GM21737 (cell line): ENCODE results near the gene CPOX.
A peak's percentile ranks its signal among the peaks of the same experiment; 100 is the strongest.

Experiments
- ATAC-seq: cut with Tn5 transposase; IDR thresholded peaks from one replicate; pipeline ENCODE4 v1.9.1; 2021; ENCODE audit warnings: mild to moderate bottlenecking, moderate library complexity; ENCODE audit not compliant: unreplicated experiment

CPOX gene

DNA sequence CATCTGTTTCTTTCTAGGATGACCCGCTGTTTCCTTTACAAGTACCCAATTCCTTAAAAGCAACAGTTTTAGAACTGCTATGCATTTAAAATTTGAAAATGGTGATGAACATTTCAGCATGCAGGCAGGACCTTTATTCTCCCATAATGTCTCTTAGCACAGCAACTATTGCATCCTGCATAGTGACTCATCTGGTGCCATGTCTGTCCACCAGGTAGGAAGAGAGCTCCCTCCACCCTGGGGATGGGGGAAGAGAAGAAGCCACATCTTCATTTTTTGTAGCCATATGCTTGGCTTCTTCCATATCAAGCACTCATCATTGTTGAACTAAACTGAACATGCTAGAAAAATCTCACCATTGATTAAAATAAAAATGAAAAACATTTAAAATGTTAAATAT lies 51.7 kb downstream of the CPOX start:
- ATAC-seq = no peak

DNA sequence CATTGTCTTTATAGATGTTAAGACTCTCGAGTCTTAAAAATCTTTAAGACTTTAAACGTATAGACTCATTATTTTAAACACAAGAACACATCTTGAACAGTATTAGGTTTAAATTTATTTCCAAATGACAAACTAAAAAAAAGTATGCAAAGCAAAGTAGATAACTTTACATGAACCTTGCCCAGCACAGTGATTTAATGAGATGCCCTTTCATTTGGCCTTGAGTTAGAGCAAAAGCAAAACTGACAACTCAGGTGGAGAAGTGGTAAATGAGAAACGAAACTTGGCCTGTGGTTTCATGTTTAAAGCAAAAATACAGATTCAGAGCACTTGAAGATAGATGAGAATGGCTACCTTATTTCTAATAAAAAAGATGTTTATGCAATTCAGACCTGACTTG lies 53.1 kb downstream of the CPOX start:
- peak; percentile 49 for ATAC-seq

DNA sequence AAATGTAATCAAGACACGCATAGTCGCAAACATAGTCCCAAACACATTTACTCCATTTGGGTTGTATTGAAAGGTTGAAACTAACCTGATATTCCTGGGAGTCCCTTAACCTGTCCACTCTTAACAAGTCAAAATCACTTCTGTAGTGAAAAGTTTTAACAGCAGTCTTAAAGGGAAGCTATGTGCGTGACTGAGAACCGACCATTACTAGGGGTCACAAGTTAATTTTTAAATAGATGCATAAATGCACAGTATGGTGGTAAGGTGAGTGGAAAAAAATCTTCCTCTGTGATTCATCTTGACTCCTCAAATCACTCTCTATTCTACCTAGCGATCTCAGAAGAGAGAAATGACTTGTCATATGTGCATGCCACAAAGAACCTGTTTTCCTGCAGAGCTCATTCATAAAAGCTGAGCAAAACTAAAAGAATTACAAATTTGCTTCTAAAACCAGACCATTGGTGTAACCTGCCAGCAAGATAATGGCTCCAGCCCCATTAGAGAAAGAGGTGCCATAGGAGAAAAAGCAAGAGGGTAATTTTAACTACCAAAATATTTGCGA lies 56.9 kb downstream of the CPOX start:
- peak; percentile 69 for ATAC-seq

GRCh38 chr3:98534734-98535133 lies 58.7 kb downstream of the CPOX start:
- no peak for ATAC-seq

- ATAC-seq = no peak
Observed at GRCh38 chr3:98534168-98534567, 59.2 kb downstream of the CPOX start.

DNA sequence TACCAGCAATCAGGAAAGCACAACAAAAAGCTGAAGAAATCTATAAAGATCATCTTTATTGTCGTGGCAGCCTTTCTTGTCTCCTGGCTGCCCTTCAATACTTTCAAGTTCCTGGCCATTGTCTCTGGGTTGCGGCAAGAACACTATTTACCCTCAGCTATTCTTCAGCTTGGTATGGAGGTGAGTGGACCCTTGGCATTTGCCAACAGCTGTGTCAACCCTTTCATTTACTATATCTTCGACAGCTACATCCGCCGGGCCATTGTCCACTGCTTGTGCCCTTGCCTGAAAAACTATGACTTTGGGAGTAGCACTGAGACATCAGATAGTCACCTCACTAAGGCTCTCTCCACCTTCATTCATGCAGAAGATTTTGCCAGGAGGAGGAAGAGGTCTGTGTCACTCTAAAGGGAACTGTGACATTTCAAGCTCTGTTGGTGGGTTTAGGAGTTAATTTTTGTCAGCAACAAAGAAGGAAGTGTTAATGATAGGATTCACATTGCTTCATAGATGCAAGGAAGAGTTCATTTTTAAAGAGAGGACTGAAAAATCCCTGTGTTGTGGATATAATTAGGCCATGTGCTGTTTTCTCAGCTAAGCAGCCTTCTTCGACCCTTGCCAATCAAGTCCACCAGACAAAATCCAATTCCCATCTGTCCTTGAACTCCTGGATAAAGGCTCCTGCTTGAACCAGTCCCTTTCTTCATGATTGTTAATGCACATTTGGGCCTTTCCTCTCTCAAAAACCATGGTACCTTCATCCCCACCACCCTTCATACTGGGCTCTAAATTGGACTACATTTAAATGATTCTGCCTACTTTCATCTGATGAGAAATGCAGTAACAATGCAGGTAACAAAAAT lies 60.5 kb downstream of the CPOX start:
- ATAC-seq = no peak

DNA sequence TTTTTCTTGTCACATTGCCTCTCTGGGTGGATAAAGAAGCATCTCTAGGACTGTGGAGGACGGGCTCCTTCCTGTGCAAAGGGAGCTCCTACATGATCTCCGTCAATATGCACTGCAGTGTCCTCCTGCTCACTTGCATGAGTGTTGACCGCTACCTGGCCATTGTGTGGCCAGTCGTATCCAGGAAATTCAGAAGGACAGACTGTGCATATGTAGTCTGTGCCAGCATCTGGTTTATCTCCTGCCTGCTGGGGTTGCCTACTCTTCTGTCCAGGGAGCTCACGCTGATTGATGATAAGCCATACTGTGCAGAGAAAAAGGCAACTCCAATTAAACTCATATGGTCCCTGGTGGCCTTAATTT lies 61.2 kb downstream of the CPOX start:
- ATAC-seq = no peak

DNA sequence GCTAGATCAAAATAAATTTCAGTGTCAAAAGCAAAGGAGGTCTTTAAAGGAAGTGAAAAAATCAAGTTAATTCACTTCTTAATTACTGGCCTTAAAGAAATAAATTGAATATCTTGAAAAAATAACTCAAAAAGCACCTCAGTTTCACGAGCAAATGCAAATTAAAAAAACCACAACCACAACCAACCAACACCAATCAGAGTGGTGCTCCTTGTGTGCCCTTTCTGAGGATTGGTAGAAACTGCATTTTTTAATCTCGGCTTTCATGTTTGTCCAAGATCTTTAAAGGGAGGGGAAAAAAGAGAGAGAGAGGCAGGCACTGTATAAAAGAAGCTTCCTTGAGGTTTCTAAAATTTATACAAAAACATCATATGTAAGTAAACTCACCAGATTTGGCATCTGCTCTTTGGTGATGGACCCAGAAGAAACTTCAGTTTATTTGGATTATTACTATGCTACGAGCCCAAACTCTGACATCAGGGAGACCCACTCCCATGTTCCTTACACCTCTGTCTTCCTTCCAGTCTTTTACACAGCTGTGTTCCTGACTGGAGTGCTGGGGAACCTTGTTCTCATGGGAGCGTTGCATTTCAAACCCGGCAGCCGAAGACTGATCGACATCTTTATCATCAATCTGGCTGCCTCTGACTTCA lies 61.7 kb downstream of the CPOX start, which contains the start of gene GPR15:
Gene GPR15, plus strand, starts transcription at position 357 of the 653 bp plus-strand sequence. Its CDS starts 56 bp downstream, at position 413.
- no peak for ATAC-seq

DNA sequence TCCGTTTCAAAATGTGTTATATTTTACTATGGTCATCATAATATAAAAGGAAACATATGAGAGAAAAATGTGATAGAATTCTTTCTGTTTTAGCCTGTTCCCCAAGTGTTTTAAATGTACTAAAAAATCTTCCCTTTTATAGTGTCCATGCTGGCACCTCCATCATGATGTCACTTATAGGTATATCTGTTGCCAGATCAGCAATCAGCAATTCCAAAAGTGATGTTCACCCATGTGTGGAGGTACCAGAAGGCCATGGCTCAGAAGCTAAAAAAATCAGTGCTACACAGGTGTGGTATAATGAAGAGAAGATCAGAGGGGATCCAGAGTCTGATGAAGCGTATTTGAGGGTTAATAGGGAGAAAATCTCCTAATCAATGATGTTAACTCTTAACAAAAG lies 62.7 kb downstream of the CPOX start:
- ATAC-seq = no peak

GRCh38 chr3:98529856-98530459 lies 63.5 kb downstream of the CPOX start:
- ATAC-seq = no peak
